ENCODE data around the gene FGF11.

Gene FGF11

DNA sequence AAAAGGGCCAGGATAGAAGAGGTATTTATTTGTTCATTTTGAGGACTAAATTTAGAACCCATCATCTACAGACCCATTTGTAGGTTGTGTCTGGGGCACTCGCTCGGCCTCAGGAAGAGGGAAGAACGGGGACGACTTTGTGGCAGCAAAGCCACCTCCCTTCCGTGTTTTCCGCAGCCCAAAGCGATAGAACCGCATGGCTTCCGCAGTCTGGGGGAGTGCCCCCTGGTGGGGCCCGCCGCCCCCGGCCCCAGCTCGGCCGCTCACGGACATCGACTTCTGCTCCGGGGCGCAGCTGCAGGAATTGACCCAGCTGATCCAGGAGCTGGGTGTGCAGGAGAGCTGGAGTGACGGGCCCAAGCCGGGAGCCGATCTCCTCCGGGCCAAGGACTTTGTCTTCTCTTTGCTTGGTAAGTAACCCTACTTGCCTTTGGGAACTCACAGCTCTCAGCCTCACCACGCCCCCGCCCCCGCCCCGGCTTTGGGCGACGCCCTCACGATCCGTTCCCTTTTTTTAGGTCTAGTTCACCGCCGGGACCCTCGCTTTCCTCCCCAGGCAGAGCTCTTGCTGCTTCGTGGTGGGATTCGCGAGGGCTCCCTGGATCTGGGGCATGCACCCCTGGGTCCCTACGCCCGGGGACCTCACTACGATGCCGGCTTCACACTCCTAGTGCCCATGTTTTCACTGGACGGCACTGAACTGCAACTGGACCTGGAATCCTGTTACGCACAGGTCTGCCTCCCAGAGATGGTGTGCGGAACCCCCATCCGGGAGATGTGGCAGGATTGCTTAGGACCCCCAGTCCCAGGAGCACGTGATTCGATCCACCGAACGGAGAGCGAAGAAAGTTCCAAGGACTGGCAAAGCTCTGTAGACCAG lies 3.4 kb upstream of the FGF11 start:
- DNase-seq: peak; percentile 83

DNA sequence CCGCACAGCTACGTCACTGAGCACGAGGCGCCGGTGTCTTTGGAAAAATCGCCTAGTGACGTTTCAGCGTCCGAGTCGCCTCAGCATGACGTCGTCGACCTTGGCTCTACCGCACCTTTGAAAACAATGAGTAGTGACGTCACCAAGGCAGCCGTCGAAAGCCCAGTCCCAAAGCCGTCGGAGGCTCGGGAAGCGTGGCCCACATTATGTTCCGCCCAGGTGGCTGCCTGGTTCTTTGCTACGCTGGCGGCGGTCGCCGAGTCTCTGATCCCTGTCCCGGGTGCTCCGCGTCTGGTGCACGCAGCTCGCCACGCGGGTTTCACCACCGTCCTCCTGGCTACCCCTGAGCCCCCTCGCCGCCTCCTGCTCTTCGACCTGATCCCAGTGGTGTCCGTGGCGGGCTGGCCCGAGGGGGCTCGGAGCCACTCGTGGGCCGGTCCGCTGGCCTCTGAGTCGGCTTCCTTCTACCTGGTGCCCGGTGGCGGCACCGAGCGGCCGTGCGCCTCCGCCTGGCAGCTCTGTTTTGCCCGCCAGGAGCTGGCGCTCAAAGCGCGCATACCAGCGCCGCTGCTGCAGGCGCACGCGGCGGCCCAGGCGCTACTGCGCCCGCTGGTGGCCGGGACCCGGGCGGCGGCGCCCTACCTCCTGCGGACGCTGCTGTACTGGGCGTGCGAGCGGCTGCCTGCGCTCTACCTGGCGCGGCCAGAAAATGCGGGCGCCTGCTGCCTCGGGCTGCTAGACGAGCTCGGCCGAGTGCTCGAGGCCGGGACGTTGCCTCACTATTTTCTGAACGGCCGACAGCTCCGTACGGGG lies 2.5 kb upstream of the FGF11 start:
- DNase-seq: peak; percentile 91

DNA sequence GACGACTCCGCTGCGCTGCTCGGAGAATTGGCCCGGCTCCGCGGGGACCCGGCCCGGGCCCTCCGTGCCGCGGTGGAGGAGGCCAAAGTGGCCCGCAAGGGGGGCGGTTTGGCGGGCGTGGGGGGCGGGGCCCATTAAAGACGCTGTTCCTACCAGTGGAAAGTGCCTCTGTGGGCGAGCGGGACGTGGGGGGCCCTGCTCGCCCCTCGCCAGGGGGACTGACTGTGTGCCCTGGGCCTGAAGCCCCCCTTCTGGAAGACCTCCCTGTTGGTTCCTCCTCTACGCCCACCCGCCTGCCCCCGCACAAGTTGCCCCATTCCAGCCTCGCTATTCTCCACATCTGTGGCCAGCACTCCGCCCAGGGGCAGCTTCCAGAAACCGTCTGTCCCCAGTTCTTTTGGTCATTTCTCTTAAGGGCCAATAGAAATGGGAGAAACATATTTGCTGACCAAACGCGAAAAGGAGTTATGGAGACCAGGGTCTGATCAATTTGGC lies 1.9 kb upstream of the FGF11 start:
- DNase-seq: no peak

DNA sequence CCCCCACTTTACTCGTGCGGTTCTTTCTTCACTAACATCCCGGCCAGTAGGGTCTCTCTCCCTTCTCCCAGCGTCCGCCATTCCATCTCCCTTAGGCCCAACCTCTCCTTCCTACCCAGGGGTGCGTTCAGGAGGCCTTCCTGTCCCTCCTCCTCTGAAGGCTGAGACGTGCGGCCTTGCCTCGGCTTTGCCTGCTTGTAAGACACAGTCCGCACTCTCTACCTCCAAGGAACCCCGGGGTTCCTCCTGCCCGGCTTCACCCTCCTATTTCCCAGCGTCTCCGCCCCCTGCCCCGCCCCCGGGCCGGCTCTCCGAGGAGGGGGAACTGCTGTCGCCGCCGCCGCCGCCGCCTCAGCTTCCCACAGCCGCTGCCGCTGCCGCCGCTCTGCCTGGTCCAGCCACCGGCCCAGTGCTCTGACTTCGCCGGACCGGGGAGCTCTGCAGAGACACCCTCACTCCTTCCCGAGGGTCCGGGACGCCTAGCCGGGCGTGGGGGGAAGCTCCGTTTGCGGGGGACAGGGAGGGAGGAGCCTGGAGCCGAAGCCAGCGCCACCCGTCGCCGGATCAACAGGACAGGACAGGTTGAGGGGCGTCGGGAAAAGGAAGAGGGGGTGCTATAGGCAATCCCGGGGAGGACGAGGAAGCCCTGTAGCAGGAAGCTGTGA lies 1.2 kb upstream of the FGF11 start:
- DNase-seq: peak; percentile 80

DNA sequence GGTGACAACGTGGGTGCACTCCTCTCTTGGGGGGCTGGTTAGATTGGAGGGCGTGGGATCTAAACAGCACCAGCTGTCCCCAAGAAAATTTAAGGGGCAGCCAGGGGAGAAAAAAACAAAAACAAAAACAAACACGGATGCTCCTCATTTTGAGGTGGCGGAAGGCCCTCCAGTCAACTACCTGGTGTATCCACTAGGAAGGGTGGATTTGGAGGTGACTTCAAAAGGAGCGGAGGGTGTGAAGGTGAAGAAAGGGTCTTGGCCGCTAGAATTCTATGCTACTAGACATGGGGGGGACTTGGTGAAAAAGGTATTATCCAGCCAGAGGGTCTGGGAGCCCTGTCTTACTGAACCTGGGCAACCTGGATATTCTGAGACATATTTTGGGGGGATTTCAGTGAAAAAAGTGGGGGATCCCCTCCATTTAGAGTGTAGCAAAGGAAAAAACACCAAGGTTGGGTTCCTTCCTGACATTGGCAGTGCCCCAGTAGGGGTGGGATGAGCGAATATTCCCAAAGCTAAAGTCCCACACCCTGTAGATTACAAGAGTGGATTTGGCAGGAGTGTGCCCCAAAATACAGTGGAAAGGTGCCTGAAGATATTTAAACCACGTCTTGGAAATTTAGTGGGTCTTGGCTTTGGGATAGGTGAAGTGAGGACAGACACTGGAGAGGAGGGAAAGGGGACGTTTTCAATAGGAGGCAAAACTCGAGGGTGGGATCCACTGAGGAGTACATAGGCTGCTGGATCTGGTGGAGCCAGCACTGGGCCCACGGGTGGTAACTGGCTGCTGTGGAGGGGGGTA lies 454 bp upstream of the FGF11 start:
- no peak for DNase-seq

DNA sequence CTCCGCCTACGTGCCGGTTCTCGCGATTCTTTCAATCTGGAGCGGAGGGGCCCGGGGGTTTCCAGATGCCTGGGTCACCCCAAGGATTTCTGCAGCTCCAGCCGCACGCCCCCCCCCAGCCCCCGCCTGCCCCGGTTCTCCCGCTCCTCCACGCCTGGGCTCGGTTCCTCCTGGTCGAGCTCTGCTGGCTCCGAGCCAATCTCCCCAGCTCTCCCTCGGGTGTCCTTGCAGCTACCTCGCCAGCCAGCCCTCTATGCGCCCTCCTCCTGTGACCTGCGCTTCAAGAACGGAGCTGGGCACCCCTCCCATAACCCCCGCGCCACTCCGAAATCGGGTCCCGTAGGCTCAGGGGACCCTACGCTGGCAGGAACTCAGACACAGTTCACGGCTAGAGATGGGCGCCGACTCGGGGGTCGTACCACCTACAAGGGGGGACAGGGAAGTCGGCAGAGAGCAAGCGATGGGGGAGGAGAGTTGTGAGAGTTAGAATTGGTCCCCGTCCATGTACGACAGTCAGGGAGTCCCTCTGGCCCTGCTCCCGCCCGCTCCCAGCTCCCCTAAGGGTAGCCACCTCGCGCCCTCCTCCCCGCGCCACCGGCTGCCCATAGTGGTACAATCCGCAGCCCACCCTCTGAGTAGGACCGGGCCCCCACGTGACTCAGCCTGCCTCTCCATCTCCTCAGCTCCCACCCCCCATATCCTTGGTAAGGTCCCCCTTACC lies 961 bp downstream of the FGF11 start:
- peak; percentile 79 for DNase-seq

DNA sequence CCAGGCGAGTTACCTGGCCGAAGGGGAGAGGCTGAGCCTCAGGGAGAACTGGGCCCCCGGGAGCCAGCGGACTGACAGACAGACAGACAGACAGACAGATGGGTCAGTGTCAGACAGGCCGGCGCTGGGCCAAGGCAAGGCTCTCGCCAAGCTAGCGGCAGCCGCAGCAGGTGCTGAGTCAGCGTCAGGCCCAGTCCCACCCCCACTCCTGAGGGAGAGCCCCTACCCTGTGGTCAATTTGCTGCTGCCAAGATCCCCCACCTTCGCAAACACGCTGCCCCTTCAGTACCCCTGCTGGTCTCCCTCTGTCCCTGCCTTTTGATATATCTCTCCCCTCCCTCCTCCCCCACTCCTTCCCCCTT lies 1.5 kb downstream of the FGF11 start:
- DNase-seq: peak; percentile 64

DNA sequence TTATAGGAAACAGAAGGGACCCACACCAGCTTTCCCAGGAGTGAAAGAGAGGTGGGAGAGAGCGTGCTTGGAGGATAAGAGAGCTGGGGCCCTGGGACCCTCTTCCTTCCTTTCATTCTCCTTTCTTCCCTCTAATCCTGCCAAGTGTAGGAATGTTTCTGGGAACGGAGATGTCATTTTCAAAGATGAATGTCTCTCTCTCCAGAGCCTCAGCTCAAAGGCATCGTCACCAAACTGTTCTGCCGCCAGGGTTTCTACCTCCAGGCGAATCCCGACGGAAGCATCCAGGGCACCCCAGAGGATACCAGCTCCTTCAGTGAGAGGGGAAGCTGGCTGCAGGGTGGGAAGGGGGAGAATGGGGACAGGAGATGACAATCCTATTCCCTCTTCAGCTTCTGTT lies 2.0 kb downstream of the FGF11 start:
- DNase-seq: no peak

DNA sequence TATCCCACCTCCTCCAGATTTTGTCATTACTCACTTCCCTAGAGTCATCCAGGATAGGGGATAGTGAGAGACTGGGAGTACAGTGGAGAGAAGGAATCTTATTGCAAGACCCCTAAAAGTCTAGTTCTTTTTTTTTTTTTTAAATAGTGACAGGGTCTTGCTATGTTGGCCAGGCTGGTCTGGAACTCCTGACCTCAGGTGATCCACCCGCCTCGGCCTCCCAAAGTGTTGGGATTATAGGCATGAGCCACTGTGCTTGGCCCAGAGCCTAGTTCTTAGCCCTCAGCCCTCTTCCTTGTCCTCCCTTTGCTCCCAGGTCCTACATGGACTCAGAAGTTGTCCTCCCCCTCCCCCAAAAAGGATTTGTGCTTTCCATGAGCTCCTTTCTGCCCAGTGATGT lies 2.8 kb downstream of the FGF11 start:
- no peak for DNase-seq

DNA sequence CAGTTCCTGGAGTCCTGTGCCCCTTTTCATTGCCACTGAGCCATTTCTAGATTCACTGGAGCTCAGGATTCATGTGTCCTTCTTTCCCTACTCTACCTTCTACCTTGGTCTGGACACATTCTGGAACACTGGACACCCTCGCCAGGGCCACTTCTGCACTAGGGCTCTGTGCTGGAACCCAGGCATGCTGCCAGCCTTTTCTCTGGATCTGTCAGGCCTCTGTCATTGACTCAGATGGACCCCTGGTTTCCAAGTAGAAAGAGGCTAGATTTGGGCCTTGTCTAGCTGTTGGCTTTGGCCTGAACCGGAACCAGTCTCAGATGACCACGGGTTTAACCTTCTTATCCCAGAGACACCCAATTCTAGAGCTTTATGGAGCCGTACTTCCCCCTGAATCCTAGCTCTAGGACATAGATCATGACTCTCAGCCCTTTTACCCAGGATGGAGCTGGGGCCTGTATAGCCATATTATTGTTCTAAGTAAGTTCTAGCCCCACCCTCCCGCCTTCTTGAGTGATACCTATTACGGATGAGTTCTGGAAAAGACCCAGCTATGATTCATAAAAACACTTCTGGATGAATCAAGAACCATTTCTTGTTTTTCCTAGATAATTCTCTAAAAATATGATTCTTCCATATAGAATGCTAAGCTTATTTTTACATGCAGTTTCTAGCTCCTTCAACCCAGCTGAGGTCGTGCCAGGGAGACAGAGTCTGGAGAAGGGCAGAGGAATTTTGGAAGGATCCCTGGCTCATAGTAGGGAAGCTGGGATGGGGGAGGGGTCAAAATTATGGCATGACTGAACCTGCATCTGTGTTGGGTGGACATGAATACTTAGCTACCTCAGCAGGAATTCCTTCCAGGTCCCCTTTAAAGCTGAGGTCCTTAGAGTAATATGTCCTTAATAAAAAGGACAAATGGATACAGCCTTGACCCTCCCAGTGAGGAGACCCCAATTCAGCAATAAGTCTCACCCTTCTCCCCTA lies 4.5 kb downstream of the FGF11 start:
- no peak for DNase-seq

DNA sequence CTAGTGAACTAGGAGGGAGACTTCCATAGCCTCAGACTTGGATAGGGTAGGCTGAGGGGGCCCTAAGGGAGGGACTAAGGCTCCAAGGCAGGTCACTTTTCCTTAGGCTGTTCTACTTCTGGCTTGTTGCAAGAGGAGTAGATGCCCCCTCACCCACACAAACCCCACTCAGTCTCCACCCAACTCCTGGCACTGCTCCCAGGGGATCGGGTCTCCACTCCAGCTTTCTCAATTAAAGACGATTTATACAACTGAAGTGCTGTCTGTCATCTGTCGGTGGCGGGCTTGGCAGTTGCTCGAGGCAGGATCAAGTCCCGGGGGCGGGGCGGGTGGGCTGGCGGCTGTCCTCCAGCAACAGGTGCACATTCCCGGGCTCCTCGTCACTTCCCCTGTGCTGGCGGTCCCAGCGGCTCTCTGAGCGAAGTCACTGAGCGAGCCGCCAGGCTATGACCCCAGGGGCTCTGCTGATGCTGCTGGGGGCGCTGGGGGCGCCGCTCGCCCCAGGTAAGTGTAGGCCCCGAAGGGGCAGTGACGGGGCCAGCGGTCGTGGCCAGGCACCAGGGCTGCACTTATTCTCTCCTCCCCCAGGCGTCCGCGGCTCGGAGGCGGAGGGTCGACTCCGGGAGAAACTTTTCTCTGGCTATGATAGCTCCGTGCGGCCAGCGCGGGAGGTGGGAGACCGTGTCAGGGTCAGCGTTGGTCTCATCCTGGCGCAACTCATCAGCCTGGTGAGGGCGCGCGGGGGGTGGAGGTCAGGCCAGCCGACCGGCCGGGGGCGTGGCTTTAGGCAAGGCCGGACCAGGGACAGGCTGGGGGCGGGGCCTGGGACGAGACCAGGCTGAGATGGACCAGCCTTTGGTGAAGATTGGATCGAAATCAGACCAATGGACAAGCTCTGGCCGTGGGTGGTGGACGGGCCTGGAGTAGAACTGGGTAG lies 5.6 kb downstream of the FGF11 start, which contains the start of gene CHRNB1:
Gene CHRNB1, plus strand, starts transcription at position 380 of the 937 bp plus-strand sequence. Its CDS starts 67 bp downstream, at position 447.
- peak; percentile 61 for DNase-seq

DNA sequence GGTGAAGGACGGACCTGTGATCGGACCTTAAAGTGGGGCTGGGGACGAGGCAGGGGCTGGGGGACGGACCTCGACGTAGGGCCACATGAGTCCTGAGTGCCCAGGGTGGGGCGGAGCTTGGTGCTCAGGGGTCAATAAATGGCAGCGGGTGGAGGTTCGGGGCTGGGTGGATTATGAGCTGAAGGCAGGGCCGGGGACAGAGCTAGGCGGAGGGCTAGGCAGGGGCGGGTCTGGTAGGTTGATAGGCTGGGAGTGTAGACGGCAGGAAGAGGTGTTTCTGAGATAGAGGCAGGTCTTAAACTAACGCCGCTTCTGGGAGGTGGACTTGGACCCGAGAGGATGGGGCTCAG lies 6.3 kb downstream of the FGF11 start:
- peak; percentile 63 for DNase-seq

DNA sequence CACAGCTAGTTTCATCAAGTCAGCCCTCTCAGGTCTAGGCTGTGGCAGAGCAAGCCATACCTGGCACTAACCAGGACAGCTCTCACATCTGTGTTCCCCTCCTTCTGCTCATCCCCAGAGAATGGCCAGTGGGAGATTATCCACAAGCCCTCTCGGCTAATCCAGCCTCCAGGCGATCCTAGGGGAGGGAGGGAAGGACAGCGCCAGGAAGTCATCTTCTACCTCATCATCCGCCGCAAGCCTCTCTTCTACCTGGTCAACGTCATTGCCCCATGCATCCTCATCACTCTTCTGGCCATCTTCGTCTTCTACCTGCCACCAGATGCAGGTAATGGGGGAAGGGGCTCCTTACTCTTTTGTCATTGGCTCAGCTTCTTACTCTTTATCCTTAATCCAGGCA lies 9.1 kb downstream of the FGF11 start:
- DNase-seq: no peak

DNA sequence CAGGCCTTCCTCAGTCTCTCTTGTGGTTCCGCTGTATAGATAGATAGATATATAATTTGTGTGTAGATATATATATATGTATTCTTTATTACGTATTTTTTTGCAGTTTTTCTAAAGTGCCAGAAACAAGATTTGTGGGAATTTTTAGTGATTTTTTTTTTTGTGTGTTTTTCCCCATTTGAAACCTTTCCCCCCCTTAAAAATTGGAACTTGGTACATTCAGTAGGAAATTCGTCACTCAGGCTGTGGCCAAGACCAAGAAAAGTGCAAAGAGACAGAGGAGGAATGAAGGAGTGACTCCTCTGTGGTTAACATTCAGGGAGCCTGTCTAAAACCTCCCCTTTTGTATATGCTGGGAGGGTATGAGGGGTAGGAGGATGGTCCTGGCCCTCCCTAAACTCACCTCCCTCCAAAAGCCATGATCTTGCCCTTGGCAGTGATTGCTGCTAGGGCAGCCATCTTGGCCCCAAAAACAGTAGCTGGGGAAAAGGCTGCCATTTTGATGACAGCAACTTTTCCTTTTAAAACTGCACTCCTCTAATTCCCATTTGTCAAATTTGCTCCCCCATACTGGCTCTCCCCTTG lies 20.7 kb downstream of the FGF11 start:
- DNase-seq: no peak

DNA sequence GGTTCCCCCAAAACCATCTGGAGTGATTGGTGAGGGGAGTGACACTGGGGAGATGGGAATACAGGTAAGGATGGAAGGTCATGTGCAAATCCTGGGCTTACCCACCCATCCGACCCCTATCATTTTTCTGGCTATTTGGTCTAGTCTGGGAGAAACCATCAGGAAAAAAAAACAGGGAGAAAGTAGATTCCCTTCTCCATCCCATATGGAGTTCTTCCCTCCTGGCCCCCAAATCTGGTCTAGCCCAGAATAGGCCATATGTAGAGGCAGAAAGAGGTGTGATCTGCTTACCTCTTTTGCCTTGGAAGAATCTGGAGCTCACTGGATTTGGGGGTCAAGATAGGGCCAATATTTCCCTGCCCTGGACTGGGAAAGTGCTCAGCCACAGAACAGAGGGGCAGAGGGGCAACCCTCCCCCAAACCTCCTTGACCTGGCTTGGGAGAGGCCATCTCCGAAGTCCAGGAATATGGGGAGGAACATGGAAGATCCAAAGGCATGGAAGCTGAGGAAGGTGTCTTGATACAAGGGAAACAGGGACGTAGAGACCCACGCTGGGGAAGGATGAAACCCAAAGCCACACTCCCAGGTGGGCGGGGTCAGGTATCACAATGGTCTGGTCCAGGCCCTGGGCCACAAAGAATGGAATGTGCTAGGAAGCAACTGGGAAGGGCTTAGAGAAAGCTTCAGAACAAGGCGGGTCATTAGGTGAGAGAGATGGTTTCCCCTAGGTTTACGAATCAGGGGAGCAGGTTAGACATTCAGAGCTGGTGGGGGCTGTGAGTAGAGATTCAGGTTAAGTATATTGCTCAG lies 21.7 kb downstream of the FGF11 start:
- DNase-seq: no peak

DNA sequence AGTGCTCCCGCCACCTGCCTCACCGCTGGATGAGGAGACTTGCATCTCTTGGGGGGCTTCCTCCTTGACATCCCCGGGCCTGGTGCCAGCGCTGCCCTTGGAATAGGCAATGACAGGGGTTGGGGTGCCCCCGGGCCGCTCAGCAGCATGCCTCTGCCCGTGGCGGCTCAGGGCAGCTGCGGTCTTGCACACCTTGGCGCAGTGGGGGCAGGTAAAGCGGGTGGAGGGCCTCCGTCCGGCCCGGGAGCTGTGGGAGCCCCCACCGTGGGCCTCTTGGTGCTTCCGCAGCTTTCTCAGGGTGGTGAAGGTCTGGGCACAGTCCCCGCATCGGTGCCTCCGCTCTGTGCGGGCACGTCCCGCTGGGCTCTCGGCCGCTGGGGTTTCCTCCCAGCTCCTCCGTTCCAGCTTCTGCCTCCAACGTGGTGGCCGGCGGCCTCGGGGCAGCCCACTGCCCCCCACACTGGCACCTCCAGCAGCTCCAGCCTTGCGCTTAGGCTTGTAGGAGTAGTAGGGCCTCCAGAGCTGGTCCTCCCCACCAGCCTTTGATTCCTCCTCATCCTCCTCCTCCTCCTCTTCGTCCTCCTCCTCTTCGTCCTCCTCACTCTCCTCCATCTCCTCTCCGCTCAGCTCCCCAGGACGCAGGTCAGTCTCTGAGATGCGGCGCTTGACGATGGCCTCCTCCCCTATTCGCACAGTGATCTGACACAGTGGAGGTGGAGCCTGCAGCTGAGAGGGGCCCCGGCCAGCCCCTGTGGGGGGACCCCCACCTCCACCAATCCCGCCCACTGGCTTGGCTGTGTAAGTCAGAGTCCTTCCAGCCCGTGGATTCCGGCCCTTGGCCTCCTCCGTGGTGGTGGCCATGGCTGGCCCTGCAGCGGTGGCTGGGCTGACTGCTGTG lies 23.4 kb downstream of the FGF11 start:
- no peak for DNase-seq

DNA sequence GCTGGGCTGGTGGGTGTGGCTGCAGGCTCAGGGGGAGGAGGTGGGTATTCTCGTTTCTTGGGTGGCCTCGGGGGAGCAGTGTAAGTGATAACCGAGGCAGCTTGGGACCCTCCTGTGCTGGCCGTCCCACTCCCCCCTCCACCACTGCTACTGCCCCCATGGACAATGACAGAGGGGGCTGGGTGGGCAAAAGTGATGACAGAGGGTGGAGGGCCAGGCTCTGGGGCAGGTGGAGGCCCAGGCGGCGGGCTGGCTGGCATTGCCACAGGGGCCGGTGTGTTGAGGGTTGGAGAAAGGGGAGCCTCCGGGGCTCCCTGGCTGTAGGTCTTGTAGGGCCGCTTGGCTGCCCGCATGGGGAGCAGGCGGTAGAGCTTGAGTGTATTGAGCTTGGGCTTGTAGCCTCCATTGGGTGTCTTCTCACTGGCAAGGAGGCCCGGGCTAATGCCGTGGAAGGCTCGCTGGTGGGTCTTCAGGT lies 24.1 kb downstream of the FGF11 start:
- DNase-seq: no peak
